H7 (cell line): Measurements from ENCODE around the gene MICAL2. TPM values are rescaled to one million over a fixed set of nuclear protein-coding genes. Genes with fewer than 3 reads are reported as not detected.

Source experiments
- DNase-seq: peaks from one replicate; pipeline ENCODE4 v3.0.0; 2012
- H3K27me3 ChIP-seq: 2 replicates; pipeline ENCODE4 v1.6.0; 2011; ENCODE audit warnings: mild to moderate bottlenecking, low read length; ENCODE audit not compliant: control insufficient read depth, insufficient read depth
- H3K36me3 ChIP-seq: replicated peaks from 2 replicates; pipeline ENCODE4 v1.5.1; 2011; ENCODE audit warnings: low read length; ENCODE audit not compliant: control insufficient read depth, insufficient read depth
- H3K4me3 ChIP-seq: 2 replicates; pipeline ENCODE4 v1.5.1; 2011; ENCODE audit warnings: low read depth, mild to moderate bottlenecking, control low read depth, low read length, moderate library complexity; ENCODE audit not compliant: insufficient read depth
- total RNA-seq: library from RNA; depleted of rRNA; stranded (reverse); fragments of >200 nt; shearing (Covaris generic); gene quantifications from 2 replicates; pipeline ENCODE4 v1.2.3, GENCODE V29; 2014

MICAL2 gene
- total RNA-seq, 1 experiment from 2014 or later, result 0.83 TPM

GRCh38 chr11:12154871-12155668 is 44.7 kb downstream of the MICAL2 start:
- Histone ChIP-seq H3K36me3 (no peaks in the 10 kb centered on the region), H3K4me3 (no peak overlapping the region), H3K27me3 (no peaks in the 10 kb centered on the region)
- no peak for DNase-seq

DNA sequence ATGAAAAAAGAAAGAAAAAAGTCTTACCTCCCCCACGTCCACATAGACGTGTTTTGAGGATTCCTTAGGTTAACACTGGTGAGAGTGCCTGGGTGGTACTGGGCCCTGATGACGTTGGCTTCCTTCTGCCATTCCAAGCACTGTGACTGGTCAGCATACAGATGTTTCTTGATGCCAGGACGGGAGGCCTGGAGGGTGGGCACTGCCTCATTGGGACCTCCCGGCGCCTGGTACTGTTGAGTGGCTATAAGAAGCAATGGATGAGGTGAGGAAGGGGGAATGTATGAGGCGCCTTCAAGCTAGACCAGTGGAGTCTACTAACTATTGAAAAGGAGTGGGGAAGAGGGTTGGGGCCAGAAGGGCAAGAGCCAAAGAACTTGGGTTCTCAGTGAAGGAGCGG is 45.3 kb downstream of the MICAL2 start:
- no peaks in the 10 kb centered on the region for H3K36me3 ChIP-seq
- no peaks in the 10 kb centered on the region for H3K27me3 ChIP-seq
- no peak overlapping the region for H3K4me3 ChIP-seq
- no peak for DNase-seq

DNA sequence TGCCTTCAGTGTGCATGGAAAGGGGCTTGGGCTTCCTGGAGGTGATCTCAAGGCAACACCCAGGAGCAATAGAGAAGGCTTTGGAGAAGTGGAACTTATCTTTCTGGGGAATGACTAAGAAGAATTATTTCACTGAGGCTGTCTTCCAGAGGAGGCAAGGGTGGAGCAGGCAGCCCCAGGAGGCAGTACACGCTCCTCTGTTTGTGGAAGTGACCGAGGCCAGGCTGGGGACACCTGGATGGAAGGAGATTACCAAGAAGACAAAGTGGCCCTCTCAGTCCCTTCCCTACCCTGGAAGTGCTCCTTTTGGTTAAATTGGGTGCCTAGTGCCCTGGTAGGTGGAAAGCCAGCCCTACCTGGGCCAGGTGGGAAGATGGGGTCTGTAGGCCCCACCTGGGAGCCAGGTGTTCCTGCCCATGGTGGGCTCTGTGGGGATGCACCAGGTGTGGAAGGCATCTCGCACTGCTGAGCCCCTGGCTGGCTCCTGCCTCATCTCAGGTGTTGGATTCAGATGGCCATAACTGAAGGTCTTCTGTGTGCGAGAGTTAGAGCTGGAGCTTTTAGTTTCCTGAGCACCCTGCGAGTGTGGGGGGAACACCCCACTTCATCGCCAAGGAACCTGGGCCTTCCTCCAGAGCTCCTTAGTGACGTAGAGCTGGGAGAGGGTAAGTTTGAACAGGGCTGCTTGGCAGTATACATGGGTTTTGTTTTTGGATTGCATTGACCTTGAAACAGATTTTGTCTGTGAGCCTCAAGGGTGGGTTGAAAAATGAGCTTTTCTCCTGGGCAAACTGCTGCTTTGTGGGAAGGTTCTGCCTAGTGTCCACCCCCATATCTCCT is 46.1 kb downstream of the MICAL2 start:
- no peaks in the 10 kb centered on the region for H3K27me3 ChIP-seq
- H3K36me3 ChIP-seq, result no peaks in the 10 kb centered on the region
- no peak overlapping the region for H3K4me3 ChIP-seq
- DNase-seq, result no peak

DNA sequence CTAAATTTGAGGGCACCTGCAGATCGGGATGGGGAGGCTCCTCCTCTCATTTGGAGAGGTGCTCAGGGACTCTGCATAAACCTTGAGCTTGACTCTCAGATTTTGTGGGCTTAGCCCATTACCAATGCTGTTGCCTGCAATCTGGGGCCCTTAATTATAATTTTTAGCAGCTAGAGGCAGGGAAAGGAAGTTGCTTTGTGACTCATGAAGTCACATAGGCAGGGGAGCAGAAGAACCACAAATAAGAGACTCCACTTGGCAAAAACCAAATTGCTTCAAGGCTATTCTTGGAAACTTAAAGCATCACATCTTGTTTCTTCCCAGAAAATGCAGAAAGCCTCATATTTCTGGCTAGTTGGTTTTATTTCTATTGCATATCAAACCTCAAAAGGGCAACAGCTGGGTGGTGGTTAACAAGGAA is 46.9 kb downstream of the MICAL2 start:
- no peak overlapping the region for H3K4me3 ChIP-seq
- no peaks in the 10 kb centered on the region for H3K36me3 ChIP-seq
- no peak for DNase-seq
- no peaks in the 10 kb centered on the region for H3K27me3 ChIP-seq

DNA sequence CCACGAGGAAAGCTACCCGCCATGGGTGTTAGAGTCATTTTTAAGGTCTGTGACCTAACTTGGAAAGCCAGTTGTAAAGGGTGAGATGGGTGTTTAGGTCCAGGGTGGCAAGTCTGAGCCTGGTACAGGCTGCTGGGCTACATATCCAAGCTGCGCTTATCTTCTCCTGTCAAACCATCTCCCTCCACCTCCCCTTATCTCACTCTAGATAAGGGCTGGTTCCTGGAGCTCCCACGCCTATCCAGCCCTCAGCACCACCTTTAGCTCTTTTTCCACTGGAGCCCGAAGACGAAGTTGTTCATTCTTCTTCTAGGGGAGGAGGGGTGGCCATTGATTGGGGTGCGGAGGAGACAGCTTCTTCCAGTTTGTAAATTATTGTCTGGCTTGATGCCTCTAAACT is 48.5 kb downstream of the MICAL2 start:
- no peaks in the 10 kb centered on the region for H3K27me3 ChIP-seq
- no peak overlapping the region for H3K4me3 ChIP-seq
- DNase-seq, result no peak
- H3K36me3 ChIP-seq, result no peaks in the 10 kb centered on the region

GRCh38 chr11:12159351-12160099 is 49.1 kb downstream of the MICAL2 start:
- no peak for DNase-seq

DNA sequence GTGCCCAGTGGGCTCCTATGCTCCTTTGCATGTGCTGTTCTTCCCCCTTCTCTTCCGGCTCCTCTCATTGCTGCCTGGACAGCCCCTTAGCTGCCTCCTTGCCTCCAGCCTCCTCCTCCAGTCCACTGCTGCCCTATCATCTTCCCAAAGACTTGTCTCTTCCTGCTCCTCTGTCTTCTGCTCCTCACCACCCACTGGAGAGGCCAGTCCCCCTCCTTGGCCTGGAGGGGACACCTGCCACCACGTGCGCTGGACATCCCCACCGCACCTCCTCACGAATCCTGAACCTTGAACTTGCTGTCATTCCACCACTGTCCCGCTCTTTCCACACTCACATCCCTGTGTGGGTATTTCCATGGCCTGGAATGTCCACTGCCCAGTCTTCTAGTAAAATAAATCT is 49.8 kb downstream of the MICAL2 start:
- DNase-seq, result no peak
- Histone ChIP-seq H3K4me3 (no peak overlapping the region), H3K27me3 (no peaks in the 10 kb centered on the region), H3K36me3 (no peaks in the 10 kb centered on the region)

More at GRCh38 chr11:12159351-12160099, 49.1 kb downstream of the MICAL2 start:
- Histone ChIP-seq H3K4me3 (no peak overlapping the region), H3K36me3 (no peaks in the 10 kb centered on the region), H3K27me3 (no peaks in the 10 kb centered on the region)

GRCh38 chr11:12160680-12161079 is 50.3 kb downstream of the MICAL2 start:
- Histone ChIP-seq H3K36me3 (no peaks in the 10 kb centered on the region), H3K27me3 (no peaks in the 10 kb centered on the region), H3K4me3 (no peak overlapping the region)
- DNase-seq, result no peak

- Histone ChIP-seq H3K27me3 (no peaks in the 10 kb centered on the region), H3K36me3 (no peaks in the 10 kb centered on the region), H3K4me3 (no peak overlapping the region)
- DNase-seq, result no peak
These were observed 50.7 kb downstream of the MICAL2 start for GRCh38 chr11:12161137-12161536.

DNA sequence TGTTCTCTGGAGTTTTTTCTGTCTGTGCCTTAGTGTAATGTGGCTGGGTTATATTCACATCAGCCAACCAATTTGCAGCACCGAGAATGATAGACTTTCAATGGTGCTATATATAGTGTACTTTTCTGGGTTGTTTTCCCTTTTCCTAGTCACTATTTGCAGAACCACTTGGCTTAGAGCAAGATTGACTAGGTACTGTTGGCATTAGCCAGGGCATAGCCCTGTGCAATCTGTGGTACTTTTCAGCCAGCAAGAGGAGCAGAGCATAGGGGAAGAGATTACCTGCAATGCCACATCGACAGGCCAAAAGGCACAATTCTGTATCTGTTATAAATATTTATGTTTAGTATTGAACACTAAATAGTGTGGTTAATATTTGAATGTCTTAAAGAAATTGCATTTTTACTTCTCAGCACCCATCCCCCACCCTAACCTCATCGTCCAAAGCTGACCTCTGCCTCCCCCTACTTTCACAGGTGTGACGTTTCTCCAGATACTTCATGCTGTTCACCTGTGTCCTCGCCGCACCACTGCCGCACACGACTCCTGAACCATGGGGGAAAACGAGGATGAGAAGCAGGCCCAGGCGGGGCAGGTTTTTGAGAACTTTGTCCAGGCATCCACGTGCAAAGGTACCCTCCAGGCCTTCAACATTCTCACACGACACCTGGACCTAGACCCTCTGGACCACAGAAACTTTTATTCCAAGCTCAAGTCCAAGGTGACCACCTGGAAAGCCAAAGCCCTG is 51.4 kb downstream of the MICAL2 start:
- no peak for DNase-seq
- H3K27me3 ChIP-seq, result no peaks in the 10 kb centered on the region
- no peak overlapping the region for H3K4me3 ChIP-seq
- no peaks in the 10 kb centered on the region for H3K36me3 ChIP-seq

GRCh38 chr11:12162652-12163051 is 52.3 kb downstream of the MICAL2 start:
- DNase-seq, result no peak
- H3K4me3 ChIP-seq, result no peak overlapping the region
- no peaks in the 10 kb centered on the region for H3K27me3 ChIP-seq
- no peaks in the 10 kb centered on the region for H3K36me3 ChIP-seq

- Histone ChIP-seq H3K36me3 (no peaks in the 10 kb centered on the region), H3K27me3 (no peaks in the 10 kb centered on the region)
- DNase-seq, result no peak
These were observed 53.0 kb downstream of the MICAL2 start for GRCh38 chr11:12163181-12163941.

GRCh38 chr11:12164061-12165014 is 53.9 kb downstream of the MICAL2 start:
- no peak for DNase-seq
- Histone ChIP-seq H3K4me3 (no peak overlapping the region), H3K27me3 (no peaks in the 10 kb centered on the region), H3K36me3 (no peaks in the 10 kb centered on the region)

More at GRCh38 chr11:12163181-12163941, 53.0 kb downstream of the MICAL2 start:
- H3K4me3 ChIP-seq, result no peak overlapping the region
